Measurements from ENCODE around the gene TRAPPC1. TPM values are rescaled to one million over a fixed set of nuclear protein-coding genes. Genes with fewer than 3 reads are reported as not detected.

TRAPPC1 gene
- total RNA-seq, 4 donors from 2014 or later: 19.4 to 41.7 (median 30.0) TPM

- Histone ChIP-seq H3K9me3 (no peaks in the 10 kb centered on the region), H3K4me3 (peak overlapping the region in 2 of 4 donors; percentile 2 to 14), H3K27ac (peak overlapping the region; percentile 77 to 89 (median 81)), H3K36me3 (no peaks in the 10 kb centered on the region), H3K27me3 (peaks cover 15 to 17% (median 16%) of the 10 kb centered on the region in 3 donors), H3K4me1 (peaks cover 41 to 47% of the 10 kb centered on the region in 2 donors)
- ATAC-seq (peak; percentile 77 to 83), DNase-seq (peak; percentile 91 to 97)
- TF ChIP-seq CTCF (IDR thresholded peaks at IDR 0.05 in 4 of 5, conservative IDR thresholded peaks at IDR 0.05 in 1 of 5) (peak; percentile 49 to 58 (median 55)), POLR2A (IDR thresholded peaks at IDR 0.05) (no peak)
- intact Hi-C loops (cut with DNase I; ENCODE audit: low total_unique reads) (loop anchor here (2.0 to 10.0 kb wide), 2 partner anchors 55 to 165 kb away; partner anchors contain the start of gene KDM6B), in situ Hi-C loops (cut with MboI; ENCODE audit: low sequenced_read_pairs in 4 of 4) (loop anchor here in 1 of 4 donors (25.0 kb wide), 1 partner anchor 152 kb away; no protein-coding TSS in a partner anchor)
Observed at GRCh38 chr17:7889166-7889955, 42.4 kb downstream of the TRAPPC1 start.

GRCh38 chr17:7888184-7888920 lies 43.4 kb downstream of the TRAPPC1 start, which contains the start of gene CHD3:
TSS of gene CHD3 (plus strand) at chr17:7888789. CDS start at chr17:7889001, 212 bp downstream.
- intact Hi-C loops (cut with DNase I; ENCODE audit: low total_unique reads) (loop anchor here (2.0 to 10.0 kb wide), 2 partner anchors 54 to 166 kb away; partner anchors contain the start of gene KDM6B), in situ Hi-C loops (cut with MboI; ENCODE audit: low sequenced_read_pairs in 4 of 4) (loop anchor here in 1 of 4 donors (25.0 kb wide), 1 partner anchor 151 kb away; no protein-coding TSS in a partner anchor)
- TF ChIP-seq CTCF (IDR thresholded peaks at IDR 0.05 in 4 of 5, conservative IDR thresholded peaks at IDR 0.05 in 1 of 5) (no peak), POLR2A (IDR thresholded peaks at IDR 0.05) (peak in 1 of 2 donors; percentile 11)
- peaks cover 22 to 24% (median 23%) of the 10 kb centered on the region in 3 donors for H3K27me3 ChIP-seq
- ATAC-seq (peak; percentile 19 to 21), DNase-seq (no peak)
- no peaks in the 10 kb centered on the region for H3K9me3 ChIP-seq
- H3K27ac ChIP-seq: peak within 1 kb of the TSS; percentile 77 to 89 (median 81)
- H3K4me3 ChIP-seq: peak within 1 kb of the TSS; percentile 64 to 74 (median 68)
- no peaks in the 10 kb centered on the region for H3K36me3 ChIP-seq
- peaks cover 41 to 47% of the 10 kb centered on the region in 2 donors for H3K4me1 ChIP-seq

DNA sequence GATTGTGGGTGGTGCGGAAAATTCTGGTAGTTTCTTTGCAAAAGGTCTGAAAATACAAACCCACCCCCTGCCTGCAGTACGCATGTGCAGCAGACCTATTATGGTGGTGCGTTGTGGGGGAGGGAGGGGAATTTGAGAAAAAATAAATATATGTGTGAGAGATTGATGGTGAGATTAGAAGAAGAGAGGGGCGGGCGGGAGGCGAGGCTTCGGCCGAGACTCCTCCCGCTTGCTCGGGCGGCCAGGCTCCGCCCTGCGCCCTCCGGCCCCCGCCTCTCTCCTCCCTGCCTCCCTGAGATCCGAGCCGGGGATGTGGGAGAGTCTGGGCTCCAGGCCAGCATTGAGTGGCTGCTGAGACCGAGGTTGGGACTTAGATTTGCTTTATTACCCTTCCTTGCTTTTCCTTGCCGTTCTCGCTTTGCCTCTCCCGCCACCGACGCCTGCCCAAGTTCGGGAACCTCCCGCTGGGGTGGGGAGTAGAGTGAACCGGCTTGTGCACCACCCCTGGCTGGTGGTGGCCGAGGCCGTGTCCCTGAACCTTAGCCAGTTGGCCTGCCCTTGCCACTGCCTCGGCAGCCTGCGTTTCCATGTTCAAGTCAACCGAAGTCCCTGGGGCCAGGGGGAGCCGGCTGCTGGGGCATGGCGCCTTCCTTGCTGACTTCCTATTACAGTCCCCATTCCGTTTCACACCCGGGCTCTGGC lies 44.1 kb downstream of the TRAPPC1 start:
- no peaks in the 10 kb centered on the region for H3K9me3 ChIP-seq
- in situ Hi-C loops (cut with MboI; ENCODE audit: low sequenced_read_pairs in 4 of 4): loop anchor here in 1 of 4 donors (25.0 kb wide), 1 partner anchor 150 kb away; no protein-coding TSS in a partner anchor
- peak overlapping the region; percentile 77 to 89 (median 81) for H3K27ac ChIP-seq
- peaks cover 41 to 47% of the 10 kb centered on the region in 2 donors for H3K4me1 ChIP-seq
- TF ChIP-seq CTCF (IDR thresholded peaks at IDR 0.05 in 4 of 5, conservative IDR thresholded peaks at IDR 0.05 in 1 of 5) (peak in 1 of 5 experiments; percentile 5), POLR2A (IDR thresholded peaks at IDR 0.05) (peak in 1 of 2 donors; percentile 55)
- peaks cover 24 to 27% (median 25%) of the 10 kb centered on the region in 3 donors for H3K27me3 ChIP-seq
- H3K36me3 ChIP-seq: no peaks in the 10 kb centered on the region
- intact Hi-C loops (cut with DNase I; ENCODE audit: low total_unique reads): loop anchor here (2.0 to 10.0 kb wide), 4 partner anchors 31 to 167 kb away; partner anchors contain the start of genes CNTROB, KDM6B and NAA38
- H3K4me3 ChIP-seq: peak overlapping the region; percentile 64 to 74 (median 68)
- peak; percentile 65 to 80 for DNase-seq
- peak; percentile 61 to 72 for ATAC-seq

- Histone ChIP-seq H3K9me3 (no peaks in the 10 kb centered on the region), H3K27ac (peak overlapping the region; percentile 77 to 89 (median 81)), H3K4me3 (peak overlapping the region; percentile 64 to 74 (median 68)), H3K27me3 (peaks cover 24 to 31% (median 28%) of the 10 kb centered on the region in 3 donors), H3K36me3 (no peaks in the 10 kb centered on the region), H3K4me1 (peaks cover 41 to 47% of the 10 kb centered on the region in 2 donors)
- intact Hi-C loops (cut with DNase I; ENCODE audit: low total_unique reads): loop anchor here (2.0 to 10.0 kb wide), 3 partner anchors 30 to 168 kb away; partner anchors contain the start of genes CNTROB and NAA38
- DNase-seq: no peak
- ATAC-seq: no peak
- no peak for TF ChIP-seq POLR2A (IDR thresholded peaks at IDR 0.05)
- TF ChIP-seq CTCF (IDR thresholded peaks at IDR 0.05 in 4 of 5, conservative IDR thresholded peaks at IDR 0.05 in 1 of 5): peak in 1 of 5 experiments; percentile 9
- in situ Hi-C loops (cut with MboI; ENCODE audit: low sequenced_read_pairs in 4 of 4): loop anchor here in 1 of 4 donors (25.0 kb wide), 1 partner anchor 150 kb away; no protein-coding TSS in a partner anchor
Observed at GRCh38 chr17:7887038-7887481, 44.7 kb downstream of the TRAPPC1 start.
